Daoy (cell line): Measurements from ENCODE around the gene KLKB1. TPM values are rescaled to one million over a fixed set of nuclear protein-coding genes. Genes with fewer than 3 reads are reported as not detected.

ENCODE experiments used
- DNase-seq: peaks from one replicate; pipeline ENCODE4 v3.0.0-alpha.2; 2015; ENCODE audit warnings: low read depth
- total RNA-seq: library from RNA; depleted of rRNA; stranded (reverse); fragments of >200 nt; shearing (Covaris generic); gene quantifications from 2 replicates; pipeline ENCODE4 v1.2.3, GENCODE V29; 2014; rRNA removed

Gene KLKB1
- total RNA-seq, result not detected in 2 replicates

DNA sequence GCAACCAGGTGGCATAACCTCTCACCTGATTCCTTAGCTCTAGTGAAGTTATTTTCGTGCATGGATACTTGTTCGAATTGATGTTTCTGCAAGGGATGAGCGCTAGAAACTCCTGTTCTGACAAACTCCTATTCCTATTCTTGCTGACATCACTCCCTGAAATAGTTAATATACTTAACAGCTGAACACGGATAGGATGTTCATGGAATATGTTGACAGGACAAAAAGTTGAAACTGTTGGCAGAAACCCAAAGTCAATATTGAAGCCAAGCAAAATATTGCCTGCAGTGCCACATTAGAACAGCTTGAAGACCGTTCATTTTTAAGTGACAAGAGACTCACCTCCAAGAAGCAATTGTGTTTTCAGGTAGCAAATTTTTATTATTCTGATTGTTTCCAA is at the start of gene KLKB1:
Gene KLKB1, plus strand, starts transcription at position 287 of the 400 bp plus-strand sequence. CDS start 689 bp downstream, outside the sequence.
- DNase-seq, result no peak

DNA sequence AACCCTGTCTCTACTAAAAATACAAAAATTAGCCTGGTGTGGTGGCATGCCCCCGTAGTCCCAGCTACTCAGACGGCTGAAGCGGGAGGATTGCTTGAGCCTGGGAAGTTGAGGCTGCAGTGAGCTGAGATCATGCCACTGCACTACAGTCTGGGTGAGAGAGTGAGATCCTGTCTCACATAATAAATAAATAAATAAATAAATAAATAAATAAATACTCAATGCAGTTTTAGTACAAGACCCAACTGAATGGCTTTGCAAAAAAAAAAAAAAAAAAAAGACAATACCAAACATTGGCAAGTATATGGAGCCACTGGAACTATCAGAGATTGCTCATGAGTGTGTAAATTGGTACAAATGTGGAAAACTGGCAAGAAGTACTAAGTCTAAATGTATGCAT is 39.2 kb upstream of the KLKB1 start:
- DNase-seq, result no peak

DNA sequence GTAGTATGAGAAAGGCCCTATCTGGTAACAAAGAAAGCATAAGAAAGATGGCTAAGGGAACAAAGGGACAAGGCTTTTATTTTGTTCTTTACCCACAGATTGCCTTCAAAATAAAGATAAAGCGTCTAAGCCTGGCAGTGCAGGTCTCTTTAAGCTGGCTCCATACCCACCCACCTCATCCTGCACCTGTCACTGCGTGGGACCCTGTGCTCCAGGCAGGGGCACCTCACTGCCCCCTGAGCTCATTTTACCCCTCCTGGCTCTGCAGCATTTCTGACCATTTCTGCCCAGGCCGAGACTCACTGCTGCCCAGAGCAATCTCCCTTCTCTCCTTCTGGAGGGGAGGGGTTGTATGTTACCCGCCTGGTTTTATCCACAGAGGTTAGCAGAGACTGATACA is 37.7 kb upstream of the KLKB1 start:
- DNase-seq, result no peak

DNA sequence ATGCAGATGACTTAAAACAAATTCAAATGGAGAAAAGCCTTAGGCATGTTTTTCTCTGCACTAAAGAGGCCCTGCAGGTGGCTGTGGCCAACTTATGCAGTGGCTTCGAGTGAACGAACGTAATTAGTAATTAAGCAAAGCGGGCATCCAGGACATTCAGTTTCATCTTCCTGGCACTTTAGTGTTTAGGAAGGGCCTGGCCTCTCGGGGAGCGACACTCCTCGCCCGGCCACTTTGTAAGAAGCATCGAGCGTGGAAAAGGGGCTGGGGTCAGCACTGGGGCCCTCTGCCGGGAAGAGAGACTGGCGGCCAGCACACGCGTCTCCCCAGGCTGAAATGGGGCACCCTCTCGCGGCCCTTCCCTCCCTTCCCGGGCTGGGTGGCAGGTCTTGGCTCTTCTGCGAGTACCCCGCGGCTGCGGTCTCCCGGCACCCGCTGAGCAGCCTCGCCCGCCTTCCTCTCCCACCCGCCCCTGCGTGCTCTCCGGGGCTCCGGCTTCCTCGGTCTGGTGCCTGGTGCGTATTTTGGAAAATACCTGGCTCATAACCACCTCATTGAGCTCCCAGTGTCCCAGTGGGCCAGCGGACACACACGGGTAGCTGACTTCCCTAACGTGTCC is 36.6 kb upstream of the KLKB1 start:
- peak; percentile 33 for DNase-seq

DNA sequence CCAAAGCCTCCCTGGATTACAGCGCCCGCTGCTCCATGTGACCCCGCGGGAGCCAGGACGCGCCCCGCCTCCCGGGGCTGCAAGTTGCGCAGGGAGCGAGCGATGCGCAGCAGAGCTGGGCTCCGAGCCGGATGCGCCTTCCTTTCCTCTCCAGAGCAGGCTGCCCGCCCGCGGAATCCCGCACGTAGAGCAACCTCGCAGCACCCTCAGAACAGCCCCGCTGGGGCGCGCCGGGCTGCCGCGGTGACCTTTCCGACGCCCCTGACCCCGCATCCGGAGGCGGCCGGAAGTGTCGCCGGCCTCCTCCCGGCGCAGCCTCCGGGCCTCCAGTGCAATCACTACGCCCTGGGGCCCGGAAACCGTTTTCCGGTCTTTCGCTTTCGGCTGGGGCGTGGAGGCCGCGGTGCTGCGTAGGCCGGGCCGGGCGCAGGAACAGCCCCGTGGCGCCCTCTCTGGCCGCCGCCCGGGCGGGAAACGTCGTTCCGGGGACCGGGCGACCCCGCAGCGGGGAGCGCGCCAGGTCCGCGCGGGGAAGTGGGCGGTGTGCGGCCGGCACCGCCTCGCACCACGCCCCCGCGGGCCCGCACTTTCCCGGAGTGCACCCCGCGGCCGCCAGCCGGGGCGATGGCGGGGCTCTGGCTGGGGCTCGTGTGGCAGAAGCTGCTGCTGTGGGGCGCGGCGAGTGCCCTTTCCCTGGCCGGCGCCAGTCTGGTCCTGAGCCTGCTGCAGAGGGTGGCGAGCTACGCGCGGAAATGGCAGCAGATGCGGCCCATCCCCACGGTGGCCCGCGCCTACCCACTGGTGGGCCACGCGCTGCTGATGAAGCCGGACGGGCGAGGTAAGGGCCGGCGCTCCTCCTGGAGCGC is 35.9 kb upstream of the KLKB1 start, which contains the start of gene CYP4V2:
Gene CYP4V2, plus strand, starts transcription at position 368 of the 866 bp plus-strand sequence. Its CDS starts 257 bp downstream, at position 625.
- DNase-seq, result peak; percentile 67

DNA sequence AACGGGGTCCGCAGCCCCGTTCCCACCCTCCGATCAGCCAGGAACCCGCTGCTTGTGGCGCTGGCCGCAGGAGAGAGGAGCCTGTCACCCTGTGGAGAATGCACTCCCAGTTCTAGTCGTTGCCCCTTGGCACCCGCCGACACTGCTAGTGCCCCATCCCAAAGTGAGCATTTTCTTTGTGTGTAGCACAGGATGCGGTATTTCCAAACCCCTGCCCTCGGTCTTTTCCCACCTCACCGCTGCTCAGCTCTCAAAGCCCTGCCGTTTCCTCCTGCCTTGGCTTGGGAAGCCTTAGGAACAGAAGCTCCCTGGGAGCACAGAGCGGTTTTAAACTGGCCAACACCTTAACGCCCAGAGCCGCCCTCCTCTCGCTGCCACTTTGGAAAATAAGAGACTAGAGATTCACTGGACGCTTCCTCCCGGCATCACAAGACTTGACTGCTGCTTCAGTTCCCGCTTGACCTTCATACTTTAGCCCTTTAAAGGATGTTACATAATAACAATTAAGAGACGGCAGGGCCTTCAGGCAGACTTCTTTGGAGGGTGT is 35.2 kb upstream of the KLKB1 start:
- peak; percentile 39 for DNase-seq

DNA sequence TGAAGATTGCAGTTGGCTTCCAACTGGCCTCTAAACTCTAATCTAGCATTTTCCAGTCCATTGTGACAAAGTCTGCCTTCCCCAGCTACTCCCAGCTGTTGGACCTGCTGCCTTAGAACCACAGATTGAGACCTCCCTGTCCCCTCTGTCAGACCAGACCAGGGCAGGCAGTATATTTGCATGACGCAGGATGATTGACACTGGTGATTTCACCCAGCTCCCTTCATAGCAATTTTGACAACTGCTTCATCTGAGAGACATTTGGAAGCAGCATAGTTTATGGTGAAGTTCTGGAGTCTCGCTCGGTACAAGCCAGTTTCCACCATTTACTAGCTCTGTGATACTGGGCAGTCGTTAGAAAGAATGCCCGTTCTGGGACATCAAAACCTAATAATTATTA is 33.5 kb upstream of the KLKB1 start:
- no peak for DNase-seq

DNA sequence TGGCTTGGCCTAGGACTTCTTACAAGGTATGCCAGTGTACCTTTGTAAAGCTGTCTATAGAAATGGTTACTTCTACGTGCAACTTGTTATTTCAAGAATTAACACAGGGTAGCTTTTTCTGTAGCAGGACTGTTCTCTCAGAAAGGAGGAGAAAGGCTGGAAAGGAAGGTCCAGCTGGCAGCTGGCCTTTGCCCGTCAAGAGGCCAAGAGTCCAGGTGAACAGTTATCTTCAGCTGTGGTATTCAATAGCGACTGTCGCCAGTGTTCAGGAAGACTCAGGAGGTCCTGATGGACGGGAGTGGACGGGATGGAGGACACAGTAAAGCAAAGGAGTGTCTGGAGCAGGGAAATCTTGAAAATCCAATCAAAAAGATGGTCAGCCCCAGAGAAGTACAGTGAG is 31.2 kb upstream of the KLKB1 start:
- DNase-seq, result no peak

DNA sequence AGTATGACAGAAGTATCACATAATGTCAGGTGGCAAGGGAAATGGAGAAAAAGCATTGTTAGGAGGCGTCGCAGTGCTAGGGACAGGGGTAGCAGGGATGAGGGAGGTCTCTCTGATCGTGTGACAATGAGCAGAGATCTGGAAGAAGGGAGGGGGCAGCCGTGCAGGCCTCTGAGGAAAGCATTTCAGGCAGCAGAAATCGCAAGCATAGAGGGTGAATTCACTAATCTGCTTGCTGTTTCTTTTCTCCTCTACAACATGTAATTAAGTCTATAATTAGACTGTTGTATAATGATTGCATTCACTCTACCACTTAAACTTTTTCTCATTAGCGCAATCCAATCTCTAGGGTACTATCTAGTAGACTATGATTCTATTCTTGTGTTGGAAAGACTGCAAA is 26.8 kb upstream of the KLKB1 start:
- no peak for DNase-seq

DNA sequence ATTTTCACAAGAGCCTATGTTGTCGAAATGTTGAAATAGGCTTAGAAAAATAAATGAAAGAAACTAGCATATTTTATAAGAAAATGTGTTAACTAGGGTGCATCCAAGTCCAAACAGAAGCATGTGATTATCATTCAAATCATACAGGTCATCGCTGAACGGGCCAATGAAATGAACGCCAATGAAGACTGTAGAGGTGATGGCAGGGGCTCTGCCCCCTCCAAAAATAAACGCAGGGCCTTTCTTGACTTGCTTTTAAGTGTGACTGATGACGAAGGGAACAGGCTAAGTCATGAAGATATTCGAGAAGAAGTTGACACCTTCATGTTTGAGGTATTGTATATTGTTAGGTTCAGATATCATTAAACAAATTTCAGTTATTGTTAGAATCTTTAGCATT is 26.3 kb upstream of the KLKB1 start:
- DNase-seq, result no peak

DNA sequence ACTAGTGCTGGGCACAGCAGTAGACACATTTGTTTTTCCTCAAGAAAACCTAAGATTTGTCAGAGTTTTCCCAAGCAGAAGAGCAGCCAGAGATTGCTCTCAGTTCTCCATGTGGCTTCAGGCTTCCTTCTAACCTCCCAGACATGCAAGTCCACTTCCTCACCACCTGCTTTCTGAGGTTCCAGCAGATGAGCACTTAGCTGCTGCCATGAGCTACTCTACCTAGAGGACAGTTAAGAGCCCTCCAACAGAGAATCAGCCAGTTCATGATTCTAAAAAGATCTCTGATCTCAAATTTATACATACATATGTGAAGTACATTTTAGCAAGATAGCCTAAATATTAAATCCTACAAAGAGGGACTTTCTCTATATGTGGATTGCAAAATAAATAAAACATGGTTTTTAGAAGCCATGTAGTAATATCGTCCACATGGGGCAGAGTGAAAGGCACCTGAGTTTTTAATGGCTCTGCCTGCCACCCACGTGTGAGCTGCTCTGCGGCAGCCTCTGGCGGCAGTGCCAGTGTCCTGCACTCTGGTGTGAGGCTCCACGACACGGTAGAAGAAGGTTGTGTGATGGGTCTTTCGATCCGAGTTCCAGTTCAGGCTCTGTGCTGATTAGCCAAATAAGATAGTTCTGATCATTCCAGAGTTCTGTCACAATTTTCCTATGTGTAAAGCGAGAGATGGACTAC is 25.6 kb upstream of the KLKB1 start:
- peak; percentile 42 for DNase-seq

DNA sequence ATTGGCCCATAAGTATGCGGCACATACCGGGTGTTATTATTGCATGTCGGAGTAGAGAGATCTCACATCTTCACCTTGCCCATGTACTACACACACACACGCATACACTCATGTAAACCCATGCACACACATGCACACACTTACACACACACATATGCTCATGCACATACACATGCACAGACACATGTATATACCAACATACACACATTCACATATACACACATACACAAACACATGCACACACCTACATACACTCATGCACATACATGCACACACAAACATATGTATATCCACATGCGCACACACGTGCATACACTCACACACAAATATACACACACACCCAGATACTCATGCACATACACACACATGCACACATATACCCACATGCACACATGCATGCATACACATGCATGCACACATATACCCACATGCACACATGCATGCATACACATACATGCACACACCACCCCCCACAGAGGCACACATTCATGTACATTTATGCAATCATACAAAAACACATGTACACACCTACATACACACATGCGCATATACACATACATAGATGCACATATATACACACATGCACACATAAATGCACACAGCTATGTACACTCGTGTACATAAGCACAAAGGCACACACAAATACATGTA is 24.7 kb upstream of the KLKB1 start:
- DNase-seq, result no peak

DNA sequence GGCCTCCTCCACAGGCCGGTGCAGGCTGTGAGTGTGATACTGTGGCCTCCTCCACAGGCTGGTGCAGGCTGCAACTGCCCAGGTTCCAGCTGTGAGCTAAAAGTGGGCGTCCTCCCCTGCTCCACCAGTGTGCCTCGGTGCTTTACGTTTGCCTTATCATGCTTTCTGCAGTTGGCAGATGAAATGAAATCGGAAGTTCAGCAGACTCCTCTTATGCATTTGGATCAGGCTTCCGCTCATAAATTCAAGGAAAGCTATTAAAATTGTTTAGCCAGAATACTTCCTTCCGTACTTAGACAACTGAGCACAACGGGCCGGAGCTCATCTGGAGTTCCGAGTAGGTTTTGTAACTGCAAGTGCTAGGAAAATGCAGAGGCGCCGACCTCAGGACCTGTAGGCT is 23.9 kb upstream of the KLKB1 start:
- no peak for DNase-seq

DNA sequence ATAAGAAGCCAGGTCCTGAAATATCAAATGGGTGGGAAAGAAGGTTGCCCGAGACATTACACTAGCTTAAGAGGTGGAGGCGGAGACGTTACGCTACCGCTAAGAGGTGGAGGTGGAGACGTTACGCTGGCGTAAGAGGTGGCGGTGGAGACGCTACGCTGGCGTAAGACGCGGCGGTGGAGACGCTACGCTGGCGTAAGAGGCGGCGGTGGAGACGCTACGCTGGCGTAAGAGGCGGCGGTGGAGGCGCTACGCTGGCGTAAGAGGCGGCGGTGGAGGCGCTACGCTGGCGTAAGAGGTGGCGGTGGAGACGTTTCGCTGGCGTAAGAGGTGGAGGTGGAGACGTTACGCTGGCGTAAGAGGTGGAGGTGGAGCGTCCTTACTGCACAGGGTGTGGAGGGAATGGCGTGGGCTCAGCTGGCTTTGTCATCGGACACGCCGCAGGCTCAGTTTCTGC is 23.2 kb upstream of the KLKB1 start:
- no peak for DNase-seq

DNA sequence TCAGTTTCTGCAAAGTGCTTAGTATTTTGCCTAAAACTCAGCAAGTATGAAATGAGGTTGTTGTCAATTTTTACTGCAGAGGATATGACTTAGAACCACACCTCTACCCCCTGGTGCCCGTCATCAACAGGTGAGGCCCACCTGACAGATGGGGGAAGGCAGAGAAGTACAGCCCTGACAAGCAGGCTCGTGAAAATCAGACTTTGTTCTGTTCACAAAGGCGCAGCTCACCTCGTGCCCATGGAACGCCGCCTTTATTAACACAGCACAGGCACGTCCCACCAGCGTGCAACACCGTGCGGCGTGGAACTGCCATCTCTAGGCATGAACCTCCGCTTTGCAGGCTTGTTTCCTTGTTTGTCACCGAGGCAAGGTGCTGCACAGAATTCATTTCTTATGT is 22.6 kb upstream of the KLKB1 start:
- DNase-seq, result no peak

DNA sequence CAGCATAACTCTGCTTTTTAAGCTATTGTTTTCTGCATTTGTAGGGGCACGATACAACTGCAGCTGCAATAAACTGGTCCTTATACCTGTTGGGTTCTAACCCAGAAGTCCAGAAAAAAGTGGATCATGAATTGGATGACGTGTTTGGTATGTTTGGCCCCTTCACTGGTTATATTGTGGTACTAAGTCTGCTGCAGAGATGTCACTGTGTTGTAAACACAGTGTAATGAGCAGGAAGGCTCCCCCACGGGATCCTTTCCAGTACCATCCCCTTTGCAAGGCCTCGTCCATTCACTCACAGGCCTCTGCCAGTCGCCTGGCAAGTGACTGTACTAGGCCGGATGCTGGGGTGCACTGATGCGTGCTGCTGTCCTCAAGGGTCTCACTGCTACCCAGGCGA is 22.2 kb upstream of the KLKB1 start:
- DNase-seq, result no peak

DNA sequence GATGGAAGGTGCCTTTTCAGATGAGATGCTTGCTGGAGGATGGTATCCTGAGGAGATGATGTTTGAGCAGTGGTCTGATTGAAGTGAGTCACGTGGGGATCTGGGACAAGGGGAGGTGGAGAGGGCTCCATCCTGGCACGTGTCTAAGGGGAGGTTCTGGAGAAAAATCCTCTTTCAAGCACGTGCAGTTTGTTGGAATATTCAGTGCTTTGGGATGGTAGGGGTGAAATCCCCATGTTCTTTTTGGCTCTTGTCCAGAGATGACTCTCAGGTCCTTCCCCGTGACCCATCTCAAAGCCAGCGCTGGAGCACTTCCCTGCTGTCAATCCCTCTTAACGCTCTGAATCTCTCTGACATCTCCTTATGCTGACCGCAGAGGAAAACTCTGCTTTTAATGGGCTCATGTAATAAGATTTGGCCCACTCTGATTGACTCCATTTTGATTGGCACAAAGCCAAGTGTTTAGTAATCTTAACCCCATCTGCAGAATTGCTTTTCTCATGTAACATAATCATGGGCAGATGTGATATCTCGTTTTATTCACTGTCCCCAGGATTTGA is 10.8 kb upstream of the KLKB1 start:
- DNase-seq, result no peak

DNA sequence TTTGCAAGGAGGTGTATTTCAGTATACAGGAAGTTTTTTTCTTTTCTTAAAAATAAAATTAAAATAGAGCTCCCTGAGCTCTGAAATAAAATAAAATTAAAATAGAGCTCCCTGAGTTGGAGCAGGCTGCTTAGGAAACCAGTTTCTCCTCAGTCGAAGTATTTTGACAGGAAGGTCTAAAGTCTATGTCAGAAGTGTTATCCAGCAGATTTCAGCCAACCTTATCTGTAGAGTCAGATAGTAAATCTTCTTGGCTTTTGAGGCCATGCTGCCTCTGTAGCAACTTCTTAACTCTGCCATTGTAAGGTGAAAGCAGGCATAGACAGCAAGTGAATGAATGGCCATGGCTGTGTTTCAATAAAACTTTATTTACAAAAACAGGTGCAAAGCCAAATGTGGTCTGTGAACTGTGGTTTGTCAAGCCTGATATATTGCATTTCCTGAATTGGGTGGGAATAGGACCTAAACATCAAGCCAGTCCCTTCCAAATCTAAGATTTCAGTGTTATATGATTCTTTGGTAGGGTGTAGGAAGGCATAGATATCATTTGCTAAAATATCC is 9.5 kb upstream of the KLKB1 start:
- no peak for DNase-seq

DNA sequence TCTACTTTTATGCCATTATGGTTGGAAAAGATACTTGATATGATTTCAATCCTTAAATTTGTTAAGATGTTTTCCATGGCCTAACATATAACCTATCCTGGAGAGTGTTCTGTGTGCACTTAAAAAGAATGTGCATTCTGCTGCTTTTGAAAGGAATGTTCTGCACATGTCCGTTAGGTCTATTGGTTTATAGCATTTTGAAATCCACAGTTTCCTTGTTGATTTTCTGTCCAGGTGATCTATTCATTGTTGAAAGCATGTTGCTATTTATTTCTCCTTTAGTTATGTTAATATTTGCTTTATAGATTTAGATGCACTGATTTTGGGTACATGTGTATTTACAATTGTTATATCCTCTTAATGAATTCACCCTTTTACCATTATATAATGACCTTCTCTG is 5.7 kb upstream of the KLKB1 start:
- DNase-seq, result no peak

DNA sequence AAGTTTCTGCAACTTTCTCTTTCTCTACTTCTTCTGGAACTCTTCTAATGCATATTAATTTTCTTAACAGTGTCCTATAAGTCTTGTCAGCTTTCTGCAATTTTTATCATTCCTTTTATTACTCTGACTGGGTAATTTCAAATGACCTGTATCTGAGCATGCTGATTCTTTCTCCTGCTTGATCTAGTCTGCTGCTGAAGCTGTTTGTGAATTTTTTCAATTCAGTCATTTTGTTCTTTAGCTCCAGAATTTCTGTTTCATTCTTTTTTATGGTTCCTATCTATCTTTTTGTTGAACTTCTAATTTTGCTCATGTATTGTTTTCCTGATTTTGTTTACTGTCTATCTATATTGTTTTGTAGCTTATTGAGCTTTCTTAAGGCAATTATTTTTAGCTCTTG is 1.5 kb upstream of the KLKB1 start:
- DNase-seq, result no peak
